ENCODE results near the gene SLC22A31. TPM values are rescaled to one million over a fixed set of nuclear protein-coding genes. Genes with fewer than 3 reads are reported as not detected.
A peak's percentile ranks its signal among the peaks of the same experiment; 100 is the strongest.

The SLC22A31 gene
- total RNA-seq, 1 donor from 2014 or later, result 6.1 TPM

GRCh38 chr16:89210165-89210903, 10.0 kb upstream of the SLC22A31 start:
- no peak overlapping the region for H3K4me3 ChIP-seq (ENCODE audit: low read depth, low read length)
- H3K27me3 ChIP-seq (ENCODE audit: control insufficient read depth, insufficient read depth, low read length), result peaks cover 6% of the 10 kb centered on the region
- no peak for DNase-seq (ENCODE audit: low read depth)
- no peaks in the 10 kb centered on the region for H3K36me3 ChIP-seq (ENCODE audit: control insufficient read depth, insufficient read depth, low read length)
- TF ChIP-seq, protein P1, sequence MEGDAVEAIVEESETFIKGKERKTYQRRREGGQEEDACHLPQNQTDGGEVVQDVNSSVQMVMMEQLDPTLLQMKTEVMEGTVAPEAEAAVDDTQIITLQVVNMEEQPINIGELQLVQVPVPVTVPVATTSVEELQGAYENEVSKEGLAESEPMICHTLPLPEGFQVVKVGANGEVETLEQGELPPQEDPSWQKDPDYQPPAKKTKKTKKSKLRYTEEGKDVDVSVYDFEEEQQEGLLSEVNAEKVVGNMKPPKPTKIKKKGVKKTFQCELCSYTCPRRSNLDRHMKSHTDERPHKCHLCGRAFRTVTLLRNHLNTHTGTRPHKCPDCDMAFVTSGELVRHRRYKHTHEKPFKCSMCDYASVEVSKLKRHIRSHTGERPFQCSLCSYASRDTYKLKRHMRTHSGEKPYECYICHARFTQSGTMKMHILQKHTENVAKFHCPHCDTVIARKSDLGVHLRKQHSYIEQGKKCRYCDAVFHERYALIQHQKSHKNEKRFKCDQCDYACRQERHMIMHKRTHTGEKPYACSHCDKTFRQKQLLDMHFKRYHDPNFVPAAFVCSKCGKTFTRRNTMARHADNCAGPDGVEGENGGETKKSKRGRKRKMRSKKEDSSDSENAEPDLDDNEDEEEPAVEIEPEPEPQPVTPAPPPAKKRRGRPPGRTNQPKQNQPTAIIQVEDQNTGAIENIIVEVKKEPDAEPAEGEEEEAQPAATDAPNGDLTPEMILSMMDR (IDR thresholded peaks at IDR 0.05; ENCODE audit: insufficient read depth, low read length, poor library complexity, severe bottlenecking), result no peak

- Histone ChIP-seq H3K36me3 (ENCODE audit: control insufficient read depth, insufficient read depth, low read length) (no peaks in the 10 kb centered on the region), H3K27me3 (ENCODE audit: control insufficient read depth, insufficient read depth, low read length) (peaks cover 6% of the 10 kb centered on the region), H3K4me3 (ENCODE audit: low read depth, low read length) (no peak overlapping the region)
- TF ChIP-seq, protein P1 (IDR thresholded peaks at IDR 0.05; ENCODE audit: insufficient read depth, low read length, poor library complexity, severe bottlenecking), result no peak
- DNase-seq (ENCODE audit: low read depth), result no peak
Measured at GRCh38 chr16:89209522-89210044, 9.2 kb upstream of the SLC22A31 start.

GRCh38 chr16:89207993-89208392, 7.7 kb upstream of the SLC22A31 start:
- no peak overlapping the region for H3K4me3 ChIP-seq (ENCODE audit: low read depth, low read length)
- H3K27me3 ChIP-seq (ENCODE audit: control insufficient read depth, insufficient read depth, low read length), result peaks cover 7% of the 10 kb centered on the region
- no peak for DNase-seq (ENCODE audit: low read depth)
- no peaks in the 10 kb centered on the region for H3K36me3 ChIP-seq (ENCODE audit: control insufficient read depth, insufficient read depth, low read length)
- TF ChIP-seq, protein P1 (IDR thresholded peaks at IDR 0.05; ENCODE audit: insufficient read depth, low read length, poor library complexity, severe bottlenecking), result no peak

- Histone ChIP-seq H3K27me3 (ENCODE audit: control insufficient read depth, insufficient read depth, low read length) (peaks cover 35% of the 10 kb centered on the region), H3K36me3 (ENCODE audit: control insufficient read depth, insufficient read depth, low read length) (no peaks in the 10 kb centered on the region), H3K4me3 (ENCODE audit: low read depth, low read length) (no peak overlapping the region)
- TF ChIP-seq, protein P1 (IDR thresholded peaks at IDR 0.05; ENCODE audit: insufficient read depth, low read length, poor library complexity, severe bottlenecking), result no peak
- DNase-seq (ENCODE audit: low read depth), result no peak
Measured at GRCh38 chr16:89202422-89203215, 2.3 kb upstream of the SLC22A31 start.

DNA sequence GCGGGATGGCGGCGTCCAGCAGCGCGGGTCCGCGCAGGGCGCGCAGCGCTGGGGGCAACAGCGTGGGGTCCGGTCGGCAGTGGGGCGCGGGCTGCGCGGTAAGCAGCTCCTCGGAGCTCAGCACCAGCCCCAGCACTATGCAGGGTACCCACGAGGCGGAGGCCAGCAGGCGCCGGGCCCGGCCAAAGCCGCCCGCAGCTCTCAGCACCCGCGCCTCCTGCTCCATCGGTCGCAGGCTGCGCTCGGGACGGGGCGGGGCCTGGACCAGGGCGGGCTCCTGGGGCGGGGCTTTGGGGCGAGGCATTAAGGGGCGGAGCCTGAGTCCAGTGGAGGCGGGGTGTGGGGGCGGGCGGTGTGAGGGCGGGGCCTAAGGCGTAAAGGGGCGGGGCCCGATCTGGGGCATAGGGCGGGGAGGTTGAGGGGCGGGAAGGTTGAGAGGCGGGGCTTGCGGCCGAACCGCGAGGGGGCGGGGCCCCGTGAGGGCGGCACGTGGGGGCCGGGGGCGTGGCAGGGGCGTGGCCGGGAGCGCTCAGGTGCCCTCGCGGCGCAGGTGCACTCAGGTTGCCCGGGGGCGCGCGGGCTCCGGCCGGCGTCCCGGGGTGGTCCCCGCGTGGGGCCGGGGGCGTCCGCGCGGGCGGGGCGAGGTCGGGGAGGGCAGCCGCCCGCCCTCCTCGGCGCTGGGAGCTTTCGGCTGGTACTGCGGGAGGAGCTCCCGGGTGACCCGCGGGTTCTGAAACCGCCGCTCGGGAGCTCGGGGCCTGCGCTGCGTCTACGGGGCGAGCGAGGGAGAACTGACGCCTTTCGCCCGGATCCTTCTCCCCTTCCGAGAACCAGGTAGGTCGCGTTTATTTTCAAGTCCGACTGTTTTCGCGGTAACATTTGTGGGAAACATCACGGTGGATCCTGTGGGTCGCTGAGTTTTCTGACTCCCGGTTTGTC, 1.4 kb upstream of the SLC22A31 start:
- H3K4me3 ChIP-seq (ENCODE audit: low read depth, low read length), result peak overlapping the region; percentile 18
- TF ChIP-seq, protein P1 (IDR thresholded peaks at IDR 0.05; ENCODE audit: insufficient read depth, low read length, poor library complexity, severe bottlenecking), result no peak
- H3K27me3 ChIP-seq (ENCODE audit: control insufficient read depth, insufficient read depth, low read length), result peaks cover 35% of the 10 kb centered on the region
- no peaks in the 10 kb centered on the region for H3K36me3 ChIP-seq (ENCODE audit: control insufficient read depth, insufficient read depth, low read length)
- DNase-seq (ENCODE audit: low read depth), result no peak
